ENCODE results near the gene CCER1.

Gene CCER1

GRCh38 chr12:90916516-90916915, 38.5 kb downstream of the CCER1 start:
- DNase-seq, result no peak

DNA sequence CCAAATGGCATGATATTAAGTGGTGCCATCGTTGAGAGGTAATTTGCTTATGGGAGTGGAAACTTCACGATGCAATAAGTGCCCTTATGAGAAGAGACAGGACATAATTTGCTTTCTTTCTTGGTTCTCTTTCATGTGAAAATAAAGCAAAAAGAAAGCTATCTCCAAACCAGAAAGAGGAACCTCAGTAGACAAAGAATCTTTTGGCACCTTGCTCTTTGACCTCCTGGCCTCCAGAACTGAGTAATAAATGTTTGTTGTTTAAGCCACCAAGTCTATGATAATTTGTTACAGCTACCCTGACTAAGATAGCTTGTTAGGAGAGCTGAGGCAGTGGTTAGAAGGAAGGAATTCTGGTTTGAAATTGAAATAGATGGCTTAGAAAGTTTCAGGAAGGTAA, 39.6 kb downstream of the CCER1 start:
- no peak for DNase-seq

- DNase-seq, result no peak
Measured at GRCh38 chr12:90910958-90911357, 44.0 kb downstream of the CCER1 start.

DNA sequence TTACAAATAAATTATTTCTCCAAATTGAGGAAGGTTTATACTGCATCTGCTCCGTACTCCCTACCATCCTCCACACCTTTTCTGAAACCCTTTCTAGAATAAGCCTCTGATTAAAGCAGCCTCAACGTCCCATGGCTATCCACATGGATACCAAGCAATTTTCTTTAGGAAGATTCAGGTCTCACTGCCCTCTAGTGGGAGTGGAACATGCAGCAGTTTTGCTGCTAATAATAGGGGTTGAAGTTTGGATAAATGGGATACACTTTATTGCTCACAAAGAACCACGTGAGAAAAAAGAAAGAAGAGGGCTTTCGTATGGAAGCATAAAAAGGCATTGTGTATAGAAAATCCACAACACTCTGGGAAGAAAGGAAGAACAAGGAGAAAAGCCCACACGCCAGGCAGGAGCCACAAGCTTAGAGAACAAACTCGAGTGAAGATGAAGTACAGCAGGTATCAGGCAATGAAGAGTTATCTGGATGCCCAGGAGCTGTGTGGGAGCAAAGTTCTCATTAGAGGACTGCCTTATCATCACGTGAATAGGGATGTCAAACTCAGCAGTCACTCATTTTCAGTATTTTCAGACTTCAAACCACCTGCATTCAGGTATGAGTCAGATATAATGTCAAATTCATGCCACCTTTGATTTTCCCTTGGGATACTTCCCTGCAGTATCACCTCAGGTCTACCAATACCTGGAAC, 45.8 kb downstream of the CCER1 start:
- DNase-seq, result no peak

DNA sequence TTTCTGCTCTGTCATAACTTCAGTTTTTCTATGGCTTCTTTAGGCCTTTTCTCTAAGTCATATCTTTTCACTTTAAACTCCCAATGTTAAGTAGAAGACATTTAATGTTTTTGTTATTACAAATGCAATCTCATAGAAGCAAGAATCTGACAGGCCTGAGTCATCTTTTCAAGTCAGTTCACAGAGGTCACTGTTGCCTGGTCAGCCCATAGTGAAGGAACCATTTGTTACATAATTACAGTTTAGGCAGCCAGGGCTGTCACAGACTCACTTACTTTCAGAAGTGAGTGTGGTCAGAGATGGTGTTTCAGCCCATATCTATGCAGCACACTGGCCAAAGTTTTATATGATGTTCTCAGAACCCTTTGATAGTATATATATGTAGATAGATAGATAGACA, 46.5 kb downstream of the CCER1 start:
- DNase-seq, result no peak

DNA sequence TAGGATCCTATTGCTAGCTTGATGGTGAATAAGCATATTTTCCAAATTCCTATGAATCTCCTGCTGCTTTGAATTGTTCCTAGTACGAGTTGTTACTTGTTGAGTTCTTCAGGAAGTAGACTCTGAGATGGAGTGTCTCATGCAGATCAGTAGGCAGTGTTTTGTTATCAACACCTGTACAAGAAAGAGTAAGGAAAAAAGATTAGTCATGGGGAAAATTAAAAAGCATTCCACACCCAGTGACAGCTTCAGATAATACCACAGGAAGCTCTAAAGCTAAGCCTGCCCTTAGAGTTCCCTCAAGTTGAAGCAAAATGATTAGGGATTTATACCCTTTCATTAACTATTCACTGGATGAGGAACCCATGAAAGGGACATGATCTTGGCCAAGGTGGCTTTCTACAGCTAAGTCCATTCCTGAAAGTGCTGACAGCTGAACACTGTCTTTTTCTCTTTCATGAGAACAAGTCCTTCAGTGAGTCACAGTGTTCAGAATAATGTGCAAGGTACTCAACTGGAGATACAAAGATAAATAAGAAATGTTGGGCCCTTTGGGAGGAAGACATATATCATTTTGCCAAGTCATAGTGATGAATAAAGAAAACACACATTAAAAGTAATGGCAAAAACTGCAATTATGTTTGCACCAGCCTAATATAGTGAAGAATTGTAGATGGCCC, 49.1 kb downstream of the CCER1 start:
- DNase-seq, result no peak

DNA sequence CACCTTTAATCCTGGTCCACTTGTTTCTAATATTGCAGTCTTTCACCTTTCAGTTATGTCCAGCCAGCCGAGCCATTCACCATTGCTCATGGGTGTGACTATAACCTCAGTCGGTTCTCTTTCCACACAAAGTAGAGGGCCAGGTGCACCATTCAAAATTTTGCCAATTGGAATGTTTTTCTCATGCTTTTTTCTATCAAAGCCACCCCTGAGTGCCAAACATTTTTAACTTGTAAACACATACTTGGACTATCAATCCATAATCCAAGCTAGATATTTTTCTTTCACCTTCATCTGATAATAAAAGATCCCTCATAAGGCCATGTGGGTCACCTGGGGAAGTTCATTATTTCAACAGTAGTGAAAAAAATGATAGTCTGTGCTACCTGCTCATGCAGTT, 52.4 kb downstream of the CCER1 start:
- no peak for DNase-seq
